ENCODE data around the gene RBM39.

Gene RBM39

DNA sequence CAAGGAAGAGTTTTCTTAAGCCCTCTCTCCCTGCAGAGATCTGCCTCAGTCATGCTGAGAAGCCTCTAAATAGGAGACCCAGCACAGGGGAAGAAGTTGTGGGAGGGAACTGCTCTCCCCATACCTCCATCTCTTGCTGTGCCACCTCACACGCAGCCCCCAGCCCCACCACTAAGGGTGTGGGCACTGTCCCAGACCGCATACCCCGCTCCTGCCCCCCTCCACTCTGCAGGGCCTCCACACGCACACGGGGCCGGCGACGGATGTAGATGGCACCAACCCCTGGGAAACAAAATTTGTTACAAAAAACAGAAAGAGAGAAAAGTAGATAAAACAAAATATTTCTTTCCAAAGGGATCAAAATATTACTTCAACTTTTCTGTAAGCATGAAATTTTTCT is 67.1 kb downstream of the RBM39 start:
- DNase-seq (ENCODE audit: low spot score): no peak

DNA sequence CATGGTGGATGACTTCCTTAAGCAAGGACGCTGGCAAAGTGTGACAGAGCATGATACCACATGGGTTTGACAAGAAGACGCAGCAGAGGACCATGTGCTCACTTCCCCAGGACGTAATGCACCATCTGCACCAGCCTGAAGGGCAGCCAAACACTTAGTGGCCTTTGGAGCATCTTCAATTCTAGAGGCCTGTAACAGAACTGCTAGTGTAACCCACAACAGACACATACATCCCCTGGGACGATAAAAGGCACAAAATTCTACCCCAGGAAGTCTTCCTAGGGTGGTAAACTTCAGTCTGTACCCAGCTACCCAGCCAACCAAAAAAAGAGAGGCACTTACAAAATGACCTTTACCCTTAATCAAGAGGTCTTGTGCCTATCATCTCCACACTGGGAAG is 68.2 kb downstream of the RBM39 start:
- peak; percentile 3 for DNase-seq (ENCODE audit: low spot score)

DNA sequence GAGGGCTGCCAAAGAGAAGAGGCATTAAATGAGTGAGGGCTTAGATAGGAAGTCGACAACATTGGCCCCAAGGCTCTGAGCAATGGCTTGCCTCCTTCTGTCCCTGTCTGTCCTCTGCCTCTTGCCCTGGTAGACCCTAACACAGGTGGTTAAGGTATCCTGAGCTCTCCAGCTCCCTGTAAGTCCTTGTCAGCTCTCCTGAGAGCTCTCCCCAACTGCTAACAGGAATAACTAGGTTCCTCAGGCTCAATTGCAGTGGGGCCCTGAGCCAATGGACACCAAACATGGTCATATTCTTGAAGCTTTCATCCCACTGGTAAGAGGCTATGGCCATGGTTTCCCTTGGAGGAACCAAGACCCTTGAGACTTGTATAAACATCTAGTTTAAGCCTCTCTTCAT is 72.4 kb downstream of the RBM39 start:
- DNase-seq (ENCODE audit: low spot score): peak; percentile 3

DNA sequence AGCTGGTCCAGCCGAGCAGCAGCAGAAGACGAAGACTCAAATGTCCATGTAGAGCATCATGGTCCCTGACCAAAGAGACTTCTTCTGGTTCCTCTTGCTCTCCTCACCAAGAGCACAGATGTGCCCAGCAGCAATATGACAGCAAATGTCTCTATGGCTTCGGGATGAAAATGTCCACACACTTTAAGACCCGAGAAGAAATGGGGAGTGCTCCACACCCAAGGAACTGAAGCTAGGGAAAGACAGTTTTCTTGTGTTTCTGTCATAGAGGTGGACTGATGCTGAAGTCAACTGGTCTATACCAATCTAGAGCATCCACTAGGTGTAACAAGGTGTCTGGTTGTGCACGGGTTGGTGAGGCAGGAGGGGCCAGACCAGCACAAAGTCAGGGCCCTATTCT is 72.8 kb downstream of the RBM39 start:
- no peak for DNase-seq (ENCODE audit: low spot score)

DNA sequence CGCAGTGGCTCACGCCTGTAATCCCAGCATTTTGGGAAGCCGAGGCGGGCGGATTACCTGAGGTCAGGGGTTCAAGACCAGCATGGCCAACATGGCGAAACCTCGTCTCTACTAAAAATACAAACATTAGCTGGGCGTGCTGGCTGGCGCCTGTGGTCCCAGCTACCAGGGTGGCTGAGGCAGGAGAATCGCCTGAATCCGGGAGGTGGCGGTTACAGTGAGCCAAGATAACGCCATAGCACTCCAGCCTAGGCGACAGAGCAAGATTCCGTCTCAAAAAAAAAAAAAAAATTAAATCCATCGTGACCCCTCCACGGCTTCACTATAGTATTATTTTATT is 76.1 kb downstream of the RBM39 start:
- no peak for DNase-seq (ENCODE audit: low spot score)

DNA sequence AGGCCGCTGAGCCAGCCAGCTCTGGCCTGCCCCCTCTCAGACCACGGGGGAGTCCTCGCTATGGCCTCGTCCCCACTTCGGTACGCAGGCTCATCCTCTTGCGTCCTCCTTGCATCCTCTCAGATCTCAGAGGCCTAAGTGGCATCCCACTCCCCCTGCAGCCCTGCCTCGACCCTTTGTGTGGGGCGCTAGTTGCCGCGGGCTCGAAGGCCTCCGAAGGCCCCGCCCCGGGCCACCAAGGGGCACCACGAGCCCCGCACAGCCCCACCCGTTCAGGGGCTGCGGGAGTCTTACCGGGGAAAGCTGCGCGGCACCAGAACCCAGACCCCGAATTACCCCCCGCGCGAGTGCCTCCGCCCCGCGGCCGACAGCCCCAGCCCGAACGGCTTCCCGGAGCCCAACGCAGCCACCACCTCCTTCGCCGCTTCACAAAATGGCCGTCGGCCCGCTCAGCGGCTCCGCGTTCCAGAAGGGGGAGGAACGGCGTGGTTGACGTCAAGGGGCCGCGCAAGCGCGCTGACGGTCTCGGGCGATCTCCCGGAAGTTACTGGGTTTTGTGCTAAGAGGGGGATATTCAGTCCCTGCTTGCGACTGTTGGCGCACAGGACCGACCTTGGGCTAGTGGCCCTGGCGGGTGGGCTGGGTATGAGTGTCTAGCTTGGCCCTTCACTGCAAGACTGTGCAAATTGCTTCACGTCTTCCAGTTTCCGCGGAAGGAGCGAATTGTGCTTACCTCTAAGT is 77.4 kb downstream of the RBM39 start, which contains the start of the genes CPNE1 and RBM12:
CPNE1 (minus strand) TSS at position 435 of the 741 bp plus-strand sequence. CDS start 31,977 bp downstream, outside the sequence.
RBM12 (minus strand) TSS at position 435 of the 741 bp plus-strand sequence. CDS start 9,578 bp downstream, outside the sequence.
- DNase-seq (ENCODE audit: low spot score): peak; percentile 95

DNA sequence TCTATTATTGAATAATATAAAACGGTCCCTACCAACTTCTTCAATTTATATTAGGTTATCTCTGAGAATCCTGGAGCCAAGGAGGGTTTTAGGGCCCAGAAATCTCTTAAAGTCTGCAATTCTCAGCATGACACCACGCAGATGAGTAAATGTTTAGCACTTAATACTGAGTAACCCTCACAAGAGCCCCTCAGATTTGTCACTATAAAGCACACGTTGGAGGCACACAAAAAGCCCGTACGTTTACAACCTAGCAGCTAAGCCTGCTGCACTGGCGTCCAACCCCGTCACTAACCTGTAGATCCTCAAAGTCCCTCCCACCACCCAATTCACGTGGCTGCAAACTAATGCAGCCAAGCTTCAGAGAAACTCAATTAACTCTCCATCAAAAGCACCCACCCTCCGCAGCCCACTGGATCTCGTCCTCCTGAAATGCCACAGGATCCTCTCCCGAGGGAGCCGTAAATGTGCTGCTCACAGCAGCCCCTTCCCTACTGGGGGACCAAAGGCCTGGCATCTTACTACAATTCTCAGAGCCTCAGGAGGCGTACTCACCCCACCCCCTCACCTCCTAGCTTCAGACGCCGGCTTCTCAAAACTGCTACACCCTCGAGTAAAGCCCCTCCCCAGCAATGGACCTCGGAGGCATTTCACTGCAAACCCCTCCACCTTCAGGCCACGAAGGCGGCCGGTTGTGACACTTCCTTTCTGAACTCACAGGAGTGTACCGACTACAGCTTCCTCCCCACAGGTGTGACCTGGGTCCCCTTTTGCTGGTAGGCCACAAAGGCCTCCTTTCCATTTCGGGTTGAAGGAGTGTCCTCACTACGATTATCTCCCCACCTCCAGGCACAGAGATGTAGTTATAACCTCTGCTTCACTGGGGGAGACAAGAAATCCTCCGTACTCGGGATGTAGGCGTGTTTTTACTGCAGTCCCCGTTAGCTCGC is 78.3 kb downstream of the RBM39 start:
- DNase-seq (ENCODE audit: low spot score): peak; percentile 38

DNA sequence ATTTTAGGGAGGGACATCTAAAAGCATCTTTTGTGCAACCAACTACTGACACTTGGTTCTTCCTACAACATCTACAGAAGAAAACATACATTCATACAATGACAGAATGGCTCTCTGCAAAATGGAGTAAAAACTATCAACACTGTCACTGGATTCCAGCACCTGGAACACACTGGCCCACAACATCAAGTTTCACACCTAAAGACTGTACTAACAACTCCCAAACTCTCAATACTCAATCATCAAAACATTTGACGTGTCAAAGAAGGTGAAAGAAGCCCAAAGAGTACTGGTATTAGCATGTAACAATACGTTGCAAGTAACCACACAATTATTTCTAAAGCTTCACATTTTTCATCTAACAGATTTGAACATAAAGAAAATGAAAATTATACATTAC is 79.5 kb downstream of the RBM39 start:
- DNase-seq (ENCODE audit: low spot score): no peak

DNA sequence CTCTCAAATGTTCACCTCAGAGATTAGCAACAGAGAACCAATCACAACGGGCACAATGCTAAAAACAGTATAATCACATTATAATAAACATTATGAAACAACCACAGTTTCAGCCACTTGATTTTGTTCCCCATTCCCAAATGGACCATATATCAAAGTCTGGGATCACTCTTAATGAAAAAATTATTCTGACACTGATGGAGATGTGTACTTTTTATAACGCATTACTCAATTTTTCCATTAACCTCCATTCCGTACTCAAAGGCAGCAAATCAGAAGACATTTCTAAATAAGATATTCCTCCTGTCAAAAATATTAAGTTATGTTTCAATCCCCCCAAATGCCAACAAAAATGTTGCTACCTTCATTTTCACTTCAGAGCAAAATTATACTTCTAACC is 80.2 kb downstream of the RBM39 start:
- no peak for DNase-seq (ENCODE audit: low spot score)

DNA sequence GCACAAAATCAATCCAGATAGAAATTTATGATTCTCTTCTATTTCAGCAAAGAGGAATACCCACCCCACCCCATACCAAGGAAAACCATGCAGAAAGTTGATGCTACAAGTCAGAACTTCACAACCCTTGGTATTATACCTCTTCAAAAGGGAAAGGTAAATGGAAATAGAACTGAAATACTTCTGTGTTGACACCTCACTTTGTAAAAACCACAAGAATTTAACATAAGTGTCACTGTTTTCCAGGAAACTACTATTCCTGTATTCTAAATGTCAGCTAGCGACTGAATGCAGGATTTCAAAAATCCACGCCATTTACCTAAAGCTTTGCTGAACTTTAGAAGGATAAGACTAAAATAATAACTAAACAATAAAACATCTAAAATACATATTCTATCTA is 81.0 kb downstream of the RBM39 start:
- no peak for DNase-seq (ENCODE audit: low spot score)

DNA sequence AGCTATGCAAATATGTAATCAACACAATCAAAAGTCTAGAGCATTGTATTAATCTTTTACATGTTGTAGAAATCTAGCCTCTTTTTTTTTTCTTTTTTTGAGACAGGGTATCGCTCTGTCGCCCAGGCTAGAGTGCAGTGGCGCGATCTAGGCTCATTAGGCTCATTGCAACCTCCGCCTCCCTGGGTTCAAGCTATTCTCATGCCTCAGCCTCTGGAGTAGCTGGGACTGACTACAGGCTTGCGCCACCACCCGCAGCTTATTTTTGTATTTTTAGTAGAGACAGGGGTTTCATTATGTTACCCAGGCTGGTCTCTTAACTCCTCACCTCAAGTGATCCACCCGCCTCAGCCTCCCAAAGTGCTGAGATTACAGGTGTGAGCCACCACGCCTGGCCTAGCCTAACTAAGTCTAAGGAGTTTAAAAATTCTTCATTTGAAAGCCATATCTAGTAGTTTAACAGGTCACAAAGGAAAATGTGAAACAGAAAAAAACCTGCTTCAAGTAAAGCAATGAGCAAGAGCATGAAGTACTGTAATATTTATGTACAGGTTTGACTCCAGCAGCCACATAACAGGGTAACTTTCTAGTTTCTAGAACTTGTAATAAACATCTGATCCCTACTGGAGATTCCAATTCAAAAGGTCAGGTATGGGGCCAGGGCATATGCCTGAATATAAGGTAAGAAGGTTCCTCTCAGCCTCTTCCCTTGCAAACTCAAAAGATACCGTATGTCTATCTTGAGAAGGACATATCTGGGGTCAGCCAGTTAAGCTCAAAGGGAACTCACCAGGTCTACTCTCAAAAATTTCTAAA is 81.7 kb downstream of the RBM39 start:
- no peak for DNase-seq (ENCODE audit: low spot score)

DNA sequence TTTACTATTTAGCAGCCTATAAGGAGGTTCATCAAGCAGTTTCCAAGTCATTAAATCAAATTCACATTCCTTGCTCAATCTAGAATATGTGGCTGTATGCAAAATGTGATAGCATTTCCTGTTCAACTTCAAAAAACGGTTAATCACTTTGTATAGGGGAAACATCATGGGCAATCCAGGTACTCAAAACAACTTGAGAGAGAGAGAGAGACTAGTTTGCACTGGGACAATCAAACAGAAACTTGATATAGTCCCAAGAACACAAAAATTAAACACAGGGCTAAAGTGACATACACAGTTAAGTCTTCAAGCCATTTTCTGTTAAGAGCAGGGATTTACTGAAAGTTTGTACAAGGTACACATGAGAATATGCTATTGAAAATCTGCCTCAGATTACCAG is 84.8 kb downstream of the RBM39 start:
- DNase-seq (ENCODE audit: low spot score): no peak

DNA sequence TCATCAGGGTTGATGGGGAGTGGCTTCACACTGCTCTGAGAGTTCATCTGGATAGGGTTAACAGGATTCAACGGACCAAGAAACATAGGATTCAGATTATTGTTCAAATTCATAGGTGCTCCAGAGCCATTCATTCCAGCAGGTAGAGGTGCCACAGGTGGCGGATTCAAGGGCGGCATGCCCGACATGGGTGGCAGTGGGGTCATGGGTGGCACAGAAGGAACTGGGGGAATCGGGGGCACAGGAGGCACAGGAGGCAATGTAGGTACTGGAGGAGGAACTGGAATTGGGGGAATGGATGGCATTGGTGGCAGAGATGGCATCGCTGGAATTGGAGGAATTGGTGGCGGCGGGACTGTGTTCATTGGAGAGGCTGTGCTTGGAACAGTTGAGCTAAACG is 87.6 kb downstream of the RBM39 start:
- no peak for DNase-seq (ENCODE audit: low spot score)

DNA sequence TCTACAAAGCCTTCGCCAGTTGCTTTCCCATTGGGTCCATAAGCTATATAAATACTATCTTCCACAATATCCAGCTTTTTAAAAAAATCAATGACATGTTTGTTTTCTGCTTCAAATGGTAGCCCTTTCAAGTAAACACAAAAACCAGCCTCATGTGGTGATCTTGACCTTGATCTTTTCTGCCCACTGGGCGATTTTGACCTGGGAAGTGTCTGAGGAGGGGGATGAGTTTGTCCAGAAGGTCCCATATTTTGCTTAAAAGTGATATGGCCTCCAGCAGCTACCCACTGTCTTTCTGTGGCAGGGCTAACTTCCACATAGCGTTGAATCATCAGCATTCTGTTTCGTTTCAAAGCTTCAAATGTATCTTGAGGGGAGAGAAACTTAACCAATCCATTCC is 88.2 kb downstream of the RBM39 start:
- DNase-seq (ENCODE audit: low spot score): no peak
